ENCODE data around the gene SIGMAR1. TPM values are rescaled to one million over a fixed set of nuclear protein-coding genes. Genes with fewer than 3 reads are reported as not detected.
A peak's percentile ranks its signal among the peaks of the same experiment; 100 is the strongest.

Gene SIGMAR1
- total RNA-seq, 4 donors from 2014 or later: 63.5 to 138 (median 111) TPM

DNA sequence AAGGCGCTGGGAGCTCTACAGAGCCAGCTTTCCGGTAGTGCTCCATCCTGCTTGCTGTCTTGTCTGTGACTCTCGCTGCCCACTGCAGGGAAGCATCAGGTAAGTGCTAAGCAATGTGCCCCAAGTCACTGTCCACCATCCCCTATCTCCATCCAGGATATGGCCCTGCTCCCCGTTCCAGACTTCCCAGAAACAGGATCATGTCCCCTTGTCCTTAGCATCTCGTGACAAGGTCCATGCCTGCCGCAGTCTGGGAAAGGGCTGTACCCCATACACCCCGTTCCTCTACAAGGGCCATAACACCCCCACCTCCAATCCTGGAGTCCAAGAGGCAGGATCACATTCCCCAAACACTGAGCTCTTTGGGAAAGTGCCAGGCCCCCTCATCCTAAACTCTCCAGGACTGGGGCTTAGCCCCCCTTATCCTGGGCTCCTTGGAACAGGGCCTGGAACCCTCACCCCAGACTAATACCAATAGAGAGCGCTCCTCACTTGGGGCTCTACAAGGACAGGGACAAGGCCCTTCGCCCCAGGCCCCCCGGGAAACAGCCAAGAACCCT lies 26.3 kb downstream of the SIGMAR1 start:
- peak in 1 of 3 donors; percentile 60 for DNase-seq
- peaks cover 0 to 25% (median 0%) of the 10 kb centered on the region in 3 donors for H3K36me3 ChIP-seq
- H3K27ac ChIP-seq: peak overlapping the region; percentile 79 to 92 (median 84)
- peaks cover 0 to 29% (median 2%) of the 10 kb centered on the region in 4 donors for H3K4me1 ChIP-seq
- no peak for TF ChIP-seq POLR2A (IDR thresholded peaks at IDR 0.05)
- TF ChIP-seq, protein P1, sequence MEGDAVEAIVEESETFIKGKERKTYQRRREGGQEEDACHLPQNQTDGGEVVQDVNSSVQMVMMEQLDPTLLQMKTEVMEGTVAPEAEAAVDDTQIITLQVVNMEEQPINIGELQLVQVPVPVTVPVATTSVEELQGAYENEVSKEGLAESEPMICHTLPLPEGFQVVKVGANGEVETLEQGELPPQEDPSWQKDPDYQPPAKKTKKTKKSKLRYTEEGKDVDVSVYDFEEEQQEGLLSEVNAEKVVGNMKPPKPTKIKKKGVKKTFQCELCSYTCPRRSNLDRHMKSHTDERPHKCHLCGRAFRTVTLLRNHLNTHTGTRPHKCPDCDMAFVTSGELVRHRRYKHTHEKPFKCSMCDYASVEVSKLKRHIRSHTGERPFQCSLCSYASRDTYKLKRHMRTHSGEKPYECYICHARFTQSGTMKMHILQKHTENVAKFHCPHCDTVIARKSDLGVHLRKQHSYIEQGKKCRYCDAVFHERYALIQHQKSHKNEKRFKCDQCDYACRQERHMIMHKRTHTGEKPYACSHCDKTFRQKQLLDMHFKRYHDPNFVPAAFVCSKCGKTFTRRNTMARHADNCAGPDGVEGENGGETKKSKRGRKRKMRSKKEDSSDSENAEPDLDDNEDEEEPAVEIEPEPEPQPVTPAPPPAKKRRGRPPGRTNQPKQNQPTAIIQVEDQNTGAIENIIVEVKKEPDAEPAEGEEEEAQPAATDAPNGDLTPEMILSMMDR (IDR thresholded peaks at IDR 0.05): no peak
- peak overlapping the region; percentile 66 to 82 (median 69) for H3K4me3 ChIP-seq
- no peaks in the 10 kb centered on the region for H3K9me3 ChIP-seq
- no peaks in the 10 kb centered on the region for H3K27me3 ChIP-seq

DNA sequence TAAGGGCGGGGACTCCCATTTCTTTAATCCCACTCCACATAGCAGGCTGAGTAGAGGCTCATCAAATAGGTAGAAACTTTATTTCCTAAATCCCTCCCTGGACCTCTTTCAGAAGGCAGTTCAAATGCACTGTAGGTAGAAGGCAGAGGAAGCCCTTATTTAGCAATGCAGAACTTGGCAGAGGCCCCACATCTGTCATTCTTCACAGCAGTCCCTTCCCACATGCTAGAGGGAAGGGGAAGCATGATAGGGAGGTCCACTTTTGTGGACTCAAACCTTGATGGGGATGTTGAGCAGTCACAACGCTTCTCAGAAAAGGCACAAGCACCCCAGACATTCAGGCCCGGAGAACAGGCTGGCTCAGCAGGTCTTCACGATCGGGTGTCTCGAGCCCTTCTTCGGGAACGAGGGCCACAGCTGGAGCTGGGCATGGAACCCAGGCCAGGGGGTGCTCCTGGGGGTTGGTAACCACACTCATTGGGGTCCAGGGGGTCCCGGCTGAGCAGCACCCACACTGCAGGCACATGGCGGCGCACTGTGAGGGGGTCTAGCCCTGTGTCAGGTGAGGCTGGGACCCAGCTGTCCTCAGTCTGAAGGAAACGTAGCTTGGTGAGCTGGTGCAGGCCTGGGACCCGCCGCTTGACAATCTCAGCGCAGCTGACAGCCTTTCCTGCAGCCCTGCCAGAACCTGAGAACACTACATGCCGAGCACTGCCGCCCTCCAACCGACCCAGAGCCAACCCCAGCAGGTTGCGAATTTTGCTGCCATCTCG lies 27.0 kb downstream of the SIGMAR1 start:
- Histone ChIP-seq H3K27me3 (no peaks in the 10 kb centered on the region), H3K9me3 (no peaks in the 10 kb centered on the region), H3K27ac (no peak overlapping the region), H3K4me3 (peak overlapping the region in 2 of 4 donors; percentile 70 to 82), H3K36me3 (peaks cover 0 to 19% (median 0%) of the 10 kb centered on the region in 3 donors), H3K4me1 (peaks cover 0 to 29% (median 2%) of the 10 kb centered on the region in 4 donors)
- DNase-seq: no peak
- no peak for TF ChIP-seq POLR2A (IDR thresholded peaks at IDR 0.05)
- TF ChIP-seq, protein P1 (IDR thresholded peaks at IDR 0.05): no peak

DNA sequence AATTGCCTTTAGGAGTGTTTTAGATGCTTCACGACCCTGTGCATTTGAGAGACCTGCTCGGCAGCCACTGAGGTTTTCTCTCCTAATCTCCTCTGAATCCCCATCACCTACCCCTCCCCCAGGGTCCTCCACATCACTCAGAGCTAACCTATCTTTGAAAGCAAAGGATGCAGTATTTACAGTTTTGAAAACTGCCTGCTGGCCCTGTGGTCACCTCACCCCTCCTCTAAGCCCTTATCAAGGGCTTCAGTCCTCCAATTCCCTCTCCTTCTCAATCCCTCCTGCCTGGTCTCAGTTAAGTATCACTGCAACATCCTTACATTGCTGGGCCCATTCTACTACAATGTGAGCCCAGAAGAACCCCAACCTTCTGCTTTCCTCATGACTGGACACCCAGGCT lies 30.3 kb downstream of the SIGMAR1 start:
- H3K27ac ChIP-seq: peak overlapping the region in 2 of 4 donors; percentile 62 to 79
- TF ChIP-seq POLR2A (IDR thresholded peaks at IDR 0.05): no peak
- TF ChIP-seq, protein P1 (IDR thresholded peaks at IDR 0.05): no peak
- H3K36me3 ChIP-seq: no peaks in the 10 kb centered on the region
- H3K27me3 ChIP-seq: no peaks in the 10 kb centered on the region
- H3K4me1 ChIP-seq: peaks cover 0 to 21% (median 2%) of the 10 kb centered on the region in 4 donors
- no peak for DNase-seq
- H3K4me3 ChIP-seq: no peak overlapping the region
- H3K9me3 ChIP-seq: no peaks in the 10 kb centered on the region

- no peaks in the 10 kb centered on the region for H3K9me3 ChIP-seq
- H3K27ac ChIP-seq: peak overlapping the region in 2 of 4 donors; percentile 62 to 79
- H3K4me1 ChIP-seq: peaks cover 0 to 19% (median 2%) of the 10 kb centered on the region in 4 donors
- H3K4me3 ChIP-seq: no peak overlapping the region
- DNase-seq: peak in 1 of 3 donors; percentile 84
- no peaks in the 10 kb centered on the region for H3K27me3 ChIP-seq
- TF ChIP-seq POLR2A (IDR thresholded peaks at IDR 0.05): peak in 1 of 2 donors; percentile 37
- TF ChIP-seq, protein P1 (IDR thresholded peaks at IDR 0.05): no peak
- H3K36me3 ChIP-seq: no peaks in the 10 kb centered on the region
These were observed 30.7 kb downstream of the SIGMAR1 start for GRCh38 chr9:34606905-34607304.

DNA sequence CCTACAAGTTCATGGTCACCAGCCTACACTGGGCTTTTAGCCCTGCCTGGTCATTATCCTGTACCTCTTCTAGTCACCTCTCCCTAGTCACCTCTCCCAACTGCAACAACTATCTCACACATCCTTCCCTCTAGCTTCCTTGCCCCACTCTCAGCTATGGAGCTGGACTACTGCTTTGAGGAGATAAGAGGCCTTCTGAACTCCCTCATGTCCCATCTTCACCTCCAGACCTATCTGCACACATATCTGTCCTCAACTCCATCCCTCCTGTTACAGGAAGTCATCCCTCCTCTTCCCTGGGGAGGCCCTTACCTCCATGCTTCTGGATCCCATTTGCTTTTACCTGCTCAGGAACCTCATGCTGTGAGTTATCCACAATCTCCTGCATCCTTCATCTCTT lies 31.4 kb downstream of the SIGMAR1 start:
- H3K4me3 ChIP-seq: no peak overlapping the region
- H3K36me3 ChIP-seq: no peaks in the 10 kb centered on the region
- peaks cover 0 to 18% (median 2%) of the 10 kb centered on the region in 4 donors for H3K4me1 ChIP-seq
- H3K27ac ChIP-seq: peak overlapping the region in 2 of 4 donors; percentile 62 to 79
- no peak for DNase-seq
- no peaks in the 10 kb centered on the region for H3K9me3 ChIP-seq
- no peak for TF ChIP-seq POLR2A (IDR thresholded peaks at IDR 0.05)
- TF ChIP-seq, protein P1 (IDR thresholded peaks at IDR 0.05): no peak
- H3K27me3 ChIP-seq: no peaks in the 10 kb centered on the region
